ENCODE results near the gene LRRC52.

GRCh38 chr1:165605246-165605645, 61.4 kb downstream of the LRRC52 start:
- TF ChIP-seq EZH2 (IDR thresholded peaks at IDR 0.05; ENCODE audit: borderline replicate concordance, insufficient read depth, low read depth, low read length, poor library complexity, severe bottlenecking) (no peak), CTCF (IDR thresholded peaks at IDR 0.05) (no peak)

Data from B cell (primary cell).